ENCODE results near the gene SMARCAL1. TPM values are rescaled to one million over a fixed set of nuclear protein-coding genes. Genes with fewer than 3 reads are reported as not detected.
A peak's percentile ranks its signal among the peaks of the same experiment; 100 is the strongest.

Gene SMARCAL1
- total and polyA plus RNA-seq, 2 of the 13 experiments (the other 11 are each of a cell fraction or from before 2014, with no cell fraction given) = 12.7 to 21.3 TPM

DNA sequence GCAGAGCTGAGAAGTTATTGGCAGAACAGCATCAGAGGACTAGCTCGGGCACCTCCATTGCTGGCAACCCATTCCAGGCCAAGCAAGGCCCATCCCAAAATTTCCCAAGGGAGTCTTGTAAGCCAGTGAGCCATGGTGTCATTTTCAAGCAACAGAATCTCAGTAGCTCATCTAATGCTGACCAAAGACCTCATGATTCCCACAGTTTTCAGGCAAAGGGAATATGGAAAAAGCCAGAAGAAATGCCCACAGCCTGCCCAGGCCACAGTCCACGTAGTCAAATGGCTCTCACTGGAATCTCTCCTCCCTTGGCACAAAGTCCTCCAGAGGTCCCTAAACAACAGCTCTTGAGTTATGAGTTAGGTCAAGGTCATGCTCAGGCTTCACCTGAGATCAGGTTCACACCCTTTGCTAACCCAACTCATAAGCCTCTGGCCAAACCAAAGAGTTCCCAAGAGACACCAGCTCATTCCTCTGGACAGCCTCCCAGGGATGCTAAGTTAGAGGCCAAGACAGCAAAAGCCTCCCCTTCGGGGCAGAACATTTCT is 2.6 kb downstream of the SMARCAL1 start (continued):
- no peak for TF ChIP-seq MAFG (CRISPR knock-in tag; IDR thresholded peaks at IDR 0.05)
- no peak for TF ChIP-seq ZNF282 (IDR thresholded peaks at IDR 0.05; ENCODE audit: partially characterized antibody)
- no peak for TF ChIP-seq MBD4 (IDR thresholded peaks at IDR 0.05; ENCODE audit: borderline replicate concordance, low read length)
- no peak for TF ChIP-seq ZNF549 (CRISPR knock-in tag; IDR thresholded peaks at IDR 0.05)
- TF ChIP-seq SIX4 (CRISPR knock-in tag; IDR thresholded peaks at IDR 0.05) = no peak
- TF ChIP-seq KMT2B (CRISPR knock-in tag; IDR thresholded peaks at IDR 0.05) = no peak
- TF ChIP-seq PTBP1 (IDR thresholded peaks at IDR 0.05; ENCODE audit: low read depth, low read length, poor library complexity, severe bottlenecking) = no peak
- no peak for TF ChIP-seq HES4 (CRISPR knock-in tag; IDR thresholded peaks at IDR 0.05; ENCODE audit: borderline replicate concordance)
- TF ChIP-seq FOSL1 (CRISPR knock-in tag; IDR thresholded peaks at IDR 0.05; ENCODE audit: borderline replicate concordance) = no peak
- 0 out of 2 replicates have a peak, but pooled peaks have one; percentile 36 for TF ChIP-seq POGZ (CRISPR knock-in tag; IDR thresholded peaks at IDR 0.05)
- no peak for TF ChIP-seq ZNF350 (CRISPR knock-in tag; IDR thresholded peaks at IDR 0.05; ENCODE audit: borderline replicate concordance, low read depth)
- TF ChIP-seq, protein P1, sequence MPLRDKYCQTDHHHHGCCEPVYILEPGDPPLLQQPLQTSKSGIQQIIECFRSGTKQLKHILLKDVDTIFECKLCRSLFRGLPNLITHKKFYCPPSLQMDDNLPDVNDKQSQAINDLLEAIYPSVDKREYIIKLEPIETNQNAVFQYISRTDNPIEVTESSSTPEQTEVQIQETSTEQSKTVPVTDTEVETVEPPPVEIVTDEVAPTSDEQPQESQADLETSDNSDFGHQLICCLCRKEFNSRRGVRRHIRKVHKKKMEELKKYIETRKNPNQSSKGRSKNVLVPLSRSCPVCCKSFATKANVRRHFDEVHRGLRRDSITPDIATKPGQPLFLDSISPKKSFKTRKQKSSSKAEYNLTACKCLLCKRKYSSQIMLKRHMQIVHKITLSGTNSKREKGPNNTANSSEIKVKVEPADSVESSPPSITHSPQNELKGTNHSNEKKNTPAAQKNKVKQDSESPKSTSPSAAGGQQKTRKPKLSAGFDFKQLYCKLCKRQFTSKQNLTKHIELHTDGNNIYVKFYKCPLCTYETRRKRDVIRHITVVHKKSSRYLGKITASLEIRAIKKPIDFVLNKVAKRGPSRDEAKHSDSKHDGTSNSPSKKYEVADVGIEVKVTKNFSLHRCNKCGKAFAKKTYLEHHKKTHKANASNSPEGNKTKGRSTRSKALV (CRISPR knock-in tag; IDR thresholded peaks at IDR 0.05) = no peak
- TF ChIP-seq, protein P2, sequence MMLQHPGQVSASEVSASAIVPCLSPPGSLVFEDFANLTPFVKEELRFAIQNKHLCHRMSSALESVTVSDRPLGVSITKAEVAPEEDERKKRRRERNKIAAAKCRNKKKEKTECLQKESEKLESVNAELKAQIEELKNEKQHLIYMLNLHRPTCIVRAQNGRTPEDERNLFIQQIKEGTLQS (CRISPR knock-in tag; IDR thresholded peaks at IDR 0.05) = no peak
- TF ChIP-seq ZNF619 (CRISPR knock-in tag; IDR thresholded peaks at IDR 0.05) = no peak
- TF ChIP-seq, protein P3, sequence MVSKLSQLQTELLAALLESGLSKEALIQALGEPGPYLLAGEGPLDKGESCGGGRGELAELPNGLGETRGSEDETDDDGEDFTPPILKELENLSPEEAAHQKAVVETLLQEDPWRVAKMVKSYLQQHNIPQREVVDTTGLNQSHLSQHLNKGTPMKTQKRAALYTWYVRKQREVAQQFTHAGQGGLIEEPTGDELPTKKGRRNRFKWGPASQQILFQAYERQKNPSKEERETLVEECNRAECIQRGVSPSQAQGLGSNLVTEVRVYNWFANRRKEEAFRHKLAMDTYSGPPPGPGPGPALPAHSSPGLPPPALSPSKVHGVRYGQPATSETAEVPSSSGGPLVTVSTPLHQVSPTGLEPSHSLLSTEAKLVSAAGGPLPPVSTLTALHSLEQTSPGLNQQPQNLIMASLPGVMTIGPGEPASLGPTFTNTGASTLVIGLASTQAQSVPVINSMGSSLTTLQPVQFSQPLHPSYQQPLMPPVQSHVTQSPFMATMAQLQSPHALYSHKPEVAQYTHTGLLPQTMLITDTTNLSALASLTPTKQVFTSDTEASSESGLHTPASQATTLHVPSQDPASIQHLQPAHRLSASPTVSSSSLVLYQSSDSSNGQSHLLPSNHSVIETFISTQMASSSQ (IDR thresholded peaks at IDR 0.05; ENCODE audit: low read depth) = no peak
- TF ChIP-seq, protein P3 (CRISPR knock-in tag; IDR thresholded peaks at IDR 0.05; ENCODE audit: borderline replicate concordance) = no peak
- TF ChIP-seq SAP130 (CRISPR knock-in tag; IDR thresholded peaks at IDR 0.05; ENCODE audit: low read depth) = no peak
- TF ChIP-seq BORCS8-MEF2B (CRISPR knock-in tag; IDR thresholded peaks at IDR 0.05) = 0 out of 2 replicates have a peak, but pooled peaks have one; percentile 20
- no peak for TF ChIP-seq ZNF703 (CRISPR knock-in tag; IDR thresholded peaks at IDR 0.05; ENCODE audit: borderline replicate concordance)
- TF ChIP-seq XRCC5 (optimal IDR thresholded peaks at IDR 0.05; ENCODE audit: low read length) = no peak
- TF ChIP-seq SNAI1 (CRISPR knock-in tag; IDR thresholded peaks at IDR 0.05; ENCODE audit: borderline replicate concordance) = no peak
- TF ChIP-seq ZNF704 (CRISPR knock-in tag; IDR thresholded peaks at IDR 0.05; ENCODE audit: borderline replicate concordance) = no peak
- TF ChIP-seq ZNF670 (CRISPR knock-in tag; IDR thresholded peaks at IDR 0.05; ENCODE audit: borderline replicate concordance) = no peak
- no peak for TF ChIP-seq SOX5 (CRISPR knock-in tag; IDR thresholded peaks at IDR 0.05; ENCODE audit: borderline replicate concordance)
